ENCODE measurements around the gene HMGN4. TPM values are rescaled to one million over a fixed set of nuclear protein-coding genes. Genes with fewer than 3 reads are reported as not detected.

HMGN4 gene
- total and polyA plus RNA-seq, 9 of the 15 experiments (the other 6 are each of a cell fraction or from before 2014, with no cell fraction given) = 35.4 to 134 (median 94.1) TPM

- TF ChIP-seq ZBTB26 (CRISPR knock-in tag; IDR thresholded peaks at IDR 0.05) = no peak
- TF ChIP-seq ZNF175 (CRISPR knock-in tag; IDR thresholded peaks at IDR 0.05; ENCODE audit: low read depth) = no peak
- no peak for TF ChIP-seq E2F8 (IDR thresholded peaks at IDR 0.05; ENCODE audit: low read depth, partially characterized antibody)
- no peak for TF ChIP-seq ZNF12 (CRISPR knock-in tag; IDR thresholded peaks at IDR 0.05)
- peak in 1 of 2 experiments; percentile 68 for TF ChIP-seq AFF1 (IDR thresholded peaks at IDR 0.05; ENCODE audit: low read depth in 1 of 2, partially characterized antibody in 2 of 2)
- no peak; the same call in 1 of the 2 replicates for TF ChIP-seq NCOA1 (IDR thresholded peaks at IDR 0.05; ENCODE audit: low read depth)
- TF ChIP-seq SP1 (CRISPR knock-in tag; IDR thresholded peaks at IDR 0.05) = no peak
- TF ChIP-seq ZNF766 (CRISPR knock-in tag; conservative IDR thresholded peaks at IDR 0.05) = no peak
- no peak for TF ChIP-seq KAT2B (IDR thresholded peaks at IDR 0.05; ENCODE audit: low read depth, low read length)
- TF ChIP-seq IRF9 (tag; IDR thresholded peaks at IDR 0.05) = no peak; the same call in 1 of the 2 replicates
- peak; percentile 80; the same call in 1 of the 2 replicates for TF ChIP-seq XRCC5 (IDR thresholded peaks at IDR 0.05; ENCODE audit: low read depth, low read length)
- no peak for TF ChIP-seq DIDO1 (tag; IDR thresholded peaks at IDR 0.05; ENCODE audit: low read depth)
- no peak for TF ChIP-seq EZH2 (IDR thresholded peaks at IDR 0.05; ENCODE audit: borderline replicate concordance, low read depth, low read length)
- TF ChIP-seq EHMT2 (IDR thresholded peaks at IDR 0.05) = peak; percentile 27; the same call in 1 of the 2 replicates
- no peak for TF ChIP-seq ZNF408 (CRISPR knock-in tag; IDR thresholded peaks at IDR 0.05; ENCODE audit: low read depth)
- peak; percentile 22; the same call in 1 of the 2 replicates for TF ChIP-seq ZNF212 (CRISPR knock-in tag; IDR thresholded peaks at IDR 0.05)
- no peak for TF ChIP-seq HNRNPL (IDR thresholded peaks at IDR 0.05; ENCODE audit: low read depth, low read length)
- TF ChIP-seq ZNF239 (CRISPR knock-in tag; IDR thresholded peaks at IDR 0.05) = no peak; the same call in 1 of the 2 replicates
These were observed 56.8 kb downstream of the HMGN4 start (continued) for GRCh38 chr6:26594730-26595632.

Data from K562 (cell line).